HG02884 (cell line): Measurements from ENCODE around the gene PTPN3.

Experiments
- ATAC-seq: cut with Tn5 transposase; IDR thresholded peaks from one replicate; pipeline ENCODE4 v1.9.1; 2021; ENCODE audit warnings: mild to moderate bottlenecking, moderate library complexity; ENCODE audit not compliant: unreplicated experiment

The PTPN3 gene

DNA sequence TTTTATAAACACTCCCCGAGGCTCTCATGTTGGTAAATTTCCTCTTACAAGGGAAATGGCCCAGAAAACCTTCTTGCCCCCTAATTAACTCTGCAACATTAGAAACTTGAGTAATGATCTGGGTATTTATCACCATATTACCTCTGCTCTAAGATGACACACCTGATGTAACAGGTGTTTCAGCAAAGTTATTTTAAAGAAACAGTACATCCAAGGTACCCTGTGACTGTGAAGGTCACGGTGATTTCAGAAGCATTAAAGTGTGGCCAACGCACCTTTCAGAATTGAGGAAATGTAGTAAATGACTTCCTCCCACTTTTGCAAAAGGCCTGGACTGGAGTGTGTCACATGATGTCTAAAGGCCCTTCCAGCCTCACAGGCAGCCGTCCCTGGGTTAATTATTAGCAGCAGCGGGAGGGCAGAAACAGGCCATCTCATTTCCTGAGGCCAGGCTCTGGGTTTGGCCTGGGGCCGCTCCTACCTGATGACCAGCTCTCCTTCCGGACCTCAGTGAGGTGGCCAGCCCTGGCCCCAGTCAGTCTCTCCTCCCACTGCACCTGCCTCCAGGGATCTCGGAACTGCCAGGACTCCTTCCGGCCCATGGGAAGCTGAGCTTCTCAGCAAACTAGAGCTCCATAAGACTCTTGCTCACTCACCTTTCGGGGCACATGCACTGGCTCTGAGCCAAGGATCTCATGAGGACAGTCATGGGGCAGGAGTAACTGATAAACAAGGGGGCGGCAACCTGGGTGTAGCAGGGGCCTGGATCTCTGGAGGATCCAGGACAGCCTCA, 20.7 kb downstream of the PTPN3 start:
- peak; percentile 62 for ATAC-seq

DNA sequence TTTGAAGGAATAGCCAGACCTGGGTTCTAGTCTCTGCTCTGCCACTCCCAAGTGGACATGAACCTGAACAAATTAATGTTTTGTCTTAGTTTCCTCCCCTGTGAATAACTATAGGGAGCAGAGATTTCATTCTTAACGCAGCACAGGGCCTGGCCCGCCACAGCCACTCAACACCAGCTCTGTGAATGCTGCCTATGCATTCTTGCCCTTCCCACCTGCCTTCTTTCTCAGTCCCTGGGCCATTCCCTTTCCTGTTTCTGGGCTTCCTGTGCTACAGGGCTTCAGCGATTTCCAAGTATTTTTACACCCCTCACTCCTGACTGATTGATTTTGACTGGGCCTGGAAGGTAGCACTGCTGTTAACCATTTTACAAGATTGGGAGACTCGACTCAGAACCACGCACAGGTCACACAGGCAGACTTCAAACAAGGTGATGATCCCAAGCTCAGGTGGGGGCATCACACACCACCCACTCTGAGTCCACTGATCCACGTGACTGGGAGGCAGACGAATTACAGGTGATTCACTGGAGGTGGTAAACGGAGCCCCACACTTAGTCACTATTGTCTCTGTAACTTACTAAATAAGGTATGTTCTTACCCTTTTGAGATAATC, 21.4 kb downstream of the PTPN3 start:
- no peak for ATAC-seq

DNA sequence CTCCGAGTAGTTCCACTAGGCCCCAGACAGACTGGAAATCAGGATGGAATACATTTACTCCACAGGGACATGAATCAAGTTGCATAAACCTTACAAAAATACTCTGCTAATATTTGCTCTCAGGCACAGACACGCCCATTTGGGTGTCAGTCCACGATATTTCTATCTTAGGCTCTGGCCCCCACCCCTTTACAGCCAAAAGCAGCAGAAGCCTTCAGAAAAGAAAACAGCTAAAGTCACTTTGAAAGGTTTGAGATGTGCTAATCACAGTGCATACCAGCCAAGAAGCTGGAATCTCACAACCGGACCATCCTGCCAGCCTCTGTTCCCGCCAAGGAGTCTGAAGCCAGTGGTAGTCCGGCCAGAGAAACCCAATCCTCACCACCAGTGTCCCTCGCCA, 22.6 kb downstream of the PTPN3 start:
- no peak for ATAC-seq

DNA sequence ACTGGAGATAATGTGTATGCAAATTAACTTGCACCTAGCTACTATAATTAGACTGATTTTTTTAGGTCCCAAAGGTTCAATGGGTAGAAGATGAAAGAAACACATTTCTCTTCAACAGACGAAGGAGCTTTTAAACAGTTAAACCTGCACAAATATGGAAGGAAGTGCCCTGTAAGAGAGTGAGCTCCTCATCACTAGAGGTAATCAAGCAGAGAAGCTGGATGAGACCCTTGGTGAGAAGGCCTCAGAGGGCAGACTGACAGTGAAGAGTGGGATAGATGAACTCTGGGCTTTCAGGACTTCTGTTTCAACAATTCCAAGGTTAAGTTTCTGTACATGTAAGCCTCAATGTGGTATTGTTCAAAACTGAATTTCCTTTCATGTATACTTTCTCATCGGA, 23.2 kb downstream of the PTPN3 start:
- no peak for ATAC-seq

DNA sequence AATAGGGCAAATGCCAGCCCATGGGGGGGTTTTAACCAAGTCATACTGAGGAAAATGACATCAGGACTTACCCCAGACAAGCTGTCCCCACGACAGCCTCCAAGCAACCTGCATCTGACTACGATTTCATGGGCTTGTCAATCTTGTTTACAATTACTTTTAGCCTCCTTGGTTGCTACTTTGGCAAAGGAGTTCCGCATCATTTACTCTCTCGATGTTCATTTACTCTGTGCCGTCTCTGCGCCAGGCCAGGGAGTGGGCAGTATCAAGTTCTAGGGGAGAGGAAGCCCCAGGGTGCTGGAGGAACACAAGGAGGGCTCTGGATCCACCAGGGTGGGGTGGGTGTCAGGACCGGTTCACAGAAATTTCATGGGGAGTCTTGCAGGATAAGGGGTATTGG, 23.9 kb downstream of the PTPN3 start:
- ATAC-seq = no peak

DNA sequence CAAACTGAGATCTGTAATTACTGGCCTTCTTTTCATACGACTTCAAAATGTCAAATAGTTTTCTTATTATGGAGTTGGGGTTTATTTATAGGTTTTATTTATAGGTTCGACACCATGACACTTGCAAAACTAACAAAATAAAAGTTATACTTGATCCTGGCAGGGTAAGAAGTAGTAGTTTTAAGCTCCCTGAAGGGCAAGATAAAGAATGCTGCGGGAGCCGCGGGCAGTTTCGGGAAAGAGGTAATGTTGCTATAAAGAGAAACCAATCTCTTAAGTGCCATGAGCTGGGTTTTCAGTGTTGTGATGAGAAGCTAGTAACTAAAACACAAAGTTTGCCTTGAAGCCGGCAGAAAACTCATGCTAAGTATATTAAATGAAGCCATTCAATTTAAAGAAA, 24.8 kb downstream of the PTPN3 start:
- ATAC-seq = no peak

DNA sequence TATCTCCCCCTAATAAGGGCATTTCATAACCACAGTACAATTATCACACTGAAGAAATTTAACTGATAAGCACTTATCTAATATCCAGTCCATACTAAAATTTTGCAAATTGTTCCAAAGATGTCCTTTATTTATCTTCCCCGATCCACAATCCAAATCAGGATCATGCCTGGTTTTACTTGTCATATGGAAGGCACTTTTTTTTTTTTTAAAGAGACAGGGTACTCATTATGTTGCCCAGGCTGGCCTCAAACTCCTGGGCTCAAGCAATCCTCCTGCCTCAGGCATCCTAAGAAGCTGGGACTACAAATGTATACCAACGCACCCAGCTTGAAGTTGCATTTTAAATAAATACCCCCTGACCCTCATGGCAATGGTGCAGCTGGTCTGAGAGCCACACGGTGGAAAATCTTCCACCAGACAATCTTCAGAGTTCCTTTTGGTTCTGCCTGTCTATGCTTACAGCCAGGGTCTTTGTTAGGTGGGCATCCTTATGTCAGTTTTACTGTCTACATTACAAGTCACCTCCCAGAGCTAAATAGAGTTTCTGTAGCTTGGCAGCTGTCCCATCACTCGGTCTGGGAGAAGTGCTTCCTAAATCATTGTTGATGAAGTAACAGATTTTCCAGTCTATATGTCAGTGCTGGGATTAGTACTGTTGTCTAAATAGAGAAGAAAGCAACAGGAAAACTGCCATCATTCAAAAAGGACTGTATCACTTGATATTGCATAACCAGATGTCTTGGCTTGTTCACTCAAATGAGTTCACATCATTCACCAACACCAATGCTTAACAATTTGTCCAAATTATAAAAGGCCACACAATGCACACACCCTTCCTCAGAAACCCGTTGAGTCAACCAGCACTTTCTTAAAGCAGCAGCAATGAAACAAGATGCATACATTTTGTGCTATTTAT, 26.4 kb downstream of the PTPN3 start:
- no peak for ATAC-seq

DNA sequence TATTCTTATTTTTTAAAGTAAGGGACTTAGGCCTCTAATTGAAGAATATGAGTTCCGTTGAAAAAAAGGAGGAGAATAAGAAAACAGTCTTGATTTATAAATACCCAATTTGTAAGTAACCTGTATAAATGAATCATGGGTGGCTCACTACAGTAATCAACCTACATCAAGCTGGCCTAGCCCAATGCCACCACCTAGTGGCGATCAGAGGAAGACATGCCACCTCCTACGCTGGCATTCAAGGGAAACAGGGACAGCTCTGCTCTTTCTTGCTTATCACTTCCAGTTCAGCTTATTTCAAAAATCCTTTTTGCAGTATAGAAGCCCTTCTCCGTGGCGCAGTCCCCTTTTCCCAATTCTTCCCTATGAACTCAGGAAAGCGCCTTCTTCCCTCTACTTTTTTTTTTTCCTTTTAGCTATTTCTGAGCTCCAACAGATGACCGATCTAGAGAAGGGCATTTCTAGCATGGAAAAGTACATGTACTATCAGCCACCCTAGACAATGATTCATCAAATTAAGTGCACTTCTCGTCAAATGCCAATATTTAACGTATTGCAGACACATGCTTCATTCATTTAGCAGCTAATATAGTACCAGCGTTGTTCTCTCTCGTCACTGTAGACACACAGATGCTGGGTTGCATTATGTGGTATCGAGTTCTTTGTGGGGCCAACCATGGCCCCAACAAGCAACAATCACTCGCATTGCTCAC, 28.3 kb downstream of the PTPN3 start:
- ATAC-seq = peak; percentile 96

DNA sequence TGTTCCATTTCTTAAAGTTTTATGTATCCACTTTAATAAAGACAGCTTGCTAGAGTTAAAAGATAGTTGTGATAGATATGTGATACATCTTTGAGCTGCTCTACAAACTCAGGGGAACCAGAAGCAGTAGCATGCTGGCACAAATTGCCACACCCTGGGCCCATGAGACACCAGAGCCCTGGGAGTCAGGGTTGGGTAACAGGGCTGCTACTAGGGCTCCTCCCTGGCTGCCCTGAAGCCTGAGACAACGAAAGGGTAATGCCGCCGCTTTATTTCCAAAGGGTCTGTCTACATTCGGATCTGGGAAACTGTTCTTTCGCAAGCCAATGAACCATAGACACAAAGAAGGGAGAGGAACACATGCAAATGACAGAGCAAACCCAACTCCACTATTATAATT, 29.2 kb downstream of the PTPN3 start:
- ATAC-seq = no peak

DNA sequence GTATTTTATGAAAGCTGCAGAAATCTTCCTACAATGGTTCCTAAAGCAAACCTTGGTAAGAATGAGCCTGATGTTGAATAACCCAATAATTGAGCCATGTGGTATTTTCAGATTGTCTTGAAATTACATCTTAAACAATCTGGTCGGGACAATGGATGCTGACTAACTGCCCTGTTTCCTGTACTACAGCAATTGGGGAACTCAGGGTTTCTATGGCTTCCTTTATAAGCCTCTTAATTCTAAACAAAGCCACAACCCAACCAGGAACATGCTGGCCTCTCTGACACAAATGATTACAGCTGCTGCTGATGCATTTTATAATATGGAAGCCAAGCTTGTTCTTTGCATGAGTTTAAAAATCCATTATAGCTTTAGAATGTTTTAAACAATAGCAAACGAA, 30.2 kb downstream of the PTPN3 start:
- no peak for ATAC-seq

DNA sequence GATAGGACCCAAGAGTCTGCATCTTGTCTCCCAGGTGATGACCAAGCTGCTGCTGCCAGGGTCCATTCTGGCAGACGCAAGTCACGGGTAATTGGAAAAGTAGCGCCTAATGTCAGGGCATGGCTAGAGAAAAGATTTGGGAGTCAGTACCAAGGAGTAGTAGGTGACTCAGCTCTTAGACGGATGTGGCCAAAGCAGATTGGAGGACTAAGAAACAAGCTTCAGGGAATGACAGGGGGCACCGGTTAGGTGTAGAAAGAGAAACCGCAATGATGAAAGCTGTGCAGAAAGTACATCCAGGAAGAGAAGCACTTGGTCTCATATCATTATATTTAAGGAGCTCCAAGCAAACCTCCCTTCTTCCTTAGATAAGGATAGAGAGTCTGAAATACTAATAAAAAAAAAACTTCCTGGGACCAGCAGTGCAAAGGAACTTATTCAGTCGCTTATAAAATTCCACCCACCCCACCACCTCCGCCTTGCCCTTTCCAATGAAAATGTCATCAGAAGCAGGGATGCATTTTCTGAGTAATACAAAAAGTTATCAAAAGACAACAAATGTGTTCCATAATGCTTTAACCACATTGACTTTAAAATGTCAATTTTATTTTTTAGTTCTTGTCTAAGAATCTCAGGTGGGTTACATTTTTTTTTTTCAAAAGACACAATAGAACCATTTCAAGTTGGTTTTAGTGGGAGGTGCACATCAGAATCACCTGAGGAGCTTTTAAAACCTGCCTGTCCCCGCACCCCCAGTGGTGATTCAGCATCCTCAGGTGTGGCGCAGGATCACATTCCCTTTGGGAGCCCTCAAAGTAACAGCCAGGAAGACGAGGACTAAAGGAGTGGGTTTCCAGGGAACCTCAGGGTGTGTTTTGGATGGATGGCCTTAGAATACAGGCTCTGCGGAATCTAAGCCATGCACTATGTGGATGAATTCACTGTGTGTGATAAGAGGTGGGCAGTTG, 31.2 kb downstream of the PTPN3 start:
- ATAC-seq = no peak

DNA sequence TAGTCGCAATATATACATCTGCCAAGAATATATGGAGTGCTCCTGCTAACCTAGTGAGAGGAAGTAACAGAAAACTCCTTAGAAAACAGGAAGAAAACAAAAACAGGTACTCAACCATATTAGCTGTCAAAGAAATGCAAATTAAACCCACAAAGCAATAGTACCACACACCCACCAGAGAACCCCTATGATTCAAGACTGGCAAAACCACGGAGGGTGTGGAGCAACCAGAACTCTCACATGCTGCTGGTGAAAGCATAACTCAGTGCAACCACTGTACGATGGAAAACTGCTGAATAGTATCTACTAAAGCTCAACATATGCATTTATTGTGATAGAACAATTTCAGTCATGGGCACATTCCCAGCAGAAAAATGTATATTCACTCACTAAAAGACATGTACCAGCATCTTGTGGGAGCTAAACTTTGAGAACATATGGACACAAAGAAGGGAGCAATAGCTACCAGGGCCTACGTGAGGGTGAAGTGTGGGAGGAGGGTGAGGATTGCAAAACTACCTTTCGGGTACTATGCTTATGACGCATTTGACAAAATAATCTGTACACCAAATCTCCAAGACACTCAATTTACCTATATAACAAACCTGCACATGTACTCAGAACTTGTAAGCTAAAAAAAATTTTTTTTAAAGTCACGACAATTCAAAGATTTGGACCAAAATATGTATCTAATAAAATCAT, 34.0 kb downstream of the PTPN3 start:
- peak; percentile 75 for ATAC-seq

DNA sequence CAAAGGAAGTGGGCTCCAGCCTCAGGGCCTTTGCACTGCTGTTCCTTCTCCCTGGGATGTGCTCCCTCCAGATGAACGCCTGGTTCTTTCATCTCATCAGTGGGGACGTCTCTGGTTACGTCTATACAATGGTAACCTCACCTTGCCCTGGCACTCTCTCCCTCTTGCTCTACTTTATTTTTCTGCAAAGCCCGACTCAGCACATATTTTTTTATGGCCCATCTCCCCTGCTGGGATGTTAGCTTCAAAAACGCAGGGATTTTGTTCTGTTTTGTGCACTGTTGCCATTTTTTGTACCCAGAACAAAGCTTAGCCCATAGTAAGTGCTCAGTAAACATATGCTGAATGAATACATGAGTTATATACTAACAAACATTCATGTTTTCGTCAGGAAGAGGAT, 37.5 kb downstream of the PTPN3 start:
- no peak for ATAC-seq

DNA sequence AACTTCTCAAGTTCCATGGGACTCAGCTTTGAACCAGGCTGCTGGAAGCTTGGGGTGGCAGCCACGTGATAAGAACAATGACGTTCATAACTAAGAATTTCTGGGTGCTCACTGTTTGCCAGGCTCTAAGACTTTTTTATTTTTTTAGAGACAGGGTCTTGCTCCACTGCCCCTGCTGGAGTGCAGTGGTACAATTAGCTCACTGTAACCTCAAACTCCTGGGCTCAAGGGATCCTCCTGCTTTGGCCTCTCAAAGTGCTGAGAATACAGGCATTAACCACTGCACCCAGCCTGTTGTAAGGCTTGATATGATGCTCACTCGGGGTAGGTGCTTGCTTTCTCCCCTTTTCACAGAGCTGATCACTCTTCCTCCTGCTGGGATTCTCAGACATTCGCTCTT, 38.7 kb downstream of the PTPN3 start:
- ATAC-seq = no peak

DNA sequence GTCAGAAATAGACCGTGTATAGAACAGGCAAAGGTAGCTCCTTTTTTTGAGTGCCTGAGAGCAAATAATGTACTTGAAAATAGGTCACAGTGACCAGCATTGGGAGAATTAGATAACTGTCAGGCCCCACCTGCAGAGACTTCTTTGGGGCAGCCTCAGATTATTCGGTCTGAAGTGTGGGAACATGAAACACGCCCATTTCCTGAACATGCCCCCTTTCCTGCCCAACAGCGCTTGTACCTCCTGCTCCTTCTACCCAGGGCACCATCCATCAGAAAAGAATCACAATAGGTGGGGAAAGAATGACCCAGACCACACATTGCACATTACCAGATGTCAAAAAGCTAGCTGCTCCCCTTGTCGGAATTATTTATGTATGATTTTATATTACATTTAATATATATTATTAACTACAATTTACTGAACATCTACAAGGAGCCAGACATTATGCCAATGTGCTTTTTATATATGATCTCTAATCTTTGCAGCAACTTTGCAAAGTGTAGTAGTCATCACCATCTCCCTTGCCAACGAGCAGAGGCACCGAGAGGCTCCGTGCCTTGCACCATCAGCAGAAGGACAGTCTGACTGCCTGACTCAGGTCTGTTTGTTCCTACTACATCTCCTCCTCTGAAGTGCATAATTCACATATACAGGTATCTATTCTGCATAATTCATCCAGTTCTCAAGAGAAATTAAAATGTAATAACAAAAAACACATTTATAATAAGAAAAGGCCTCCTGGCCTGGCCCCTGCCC, 39.5 kb downstream of the PTPN3 start:
- no peak for ATAC-seq

DNA sequence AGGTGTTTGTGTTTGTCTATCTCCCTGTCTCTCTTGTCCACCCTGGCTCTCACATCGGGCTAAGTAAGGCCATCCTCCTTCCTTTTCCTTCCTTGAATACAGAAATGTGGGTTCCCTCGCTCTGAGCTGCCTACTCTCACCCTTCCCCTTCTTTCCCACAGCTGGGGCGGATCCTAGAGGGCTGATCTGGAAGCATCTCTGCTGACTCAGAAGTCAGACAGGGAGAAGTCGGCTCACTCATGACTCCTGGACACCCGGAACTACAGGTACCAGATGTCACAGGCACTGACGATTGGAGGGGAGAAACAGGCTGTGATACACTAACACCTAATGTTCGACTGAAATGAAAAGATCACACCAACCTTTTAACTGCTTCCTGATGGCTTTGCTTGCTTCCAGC, 41.3 kb downstream of the PTPN3 start:
- ATAC-seq = no peak

DNA sequence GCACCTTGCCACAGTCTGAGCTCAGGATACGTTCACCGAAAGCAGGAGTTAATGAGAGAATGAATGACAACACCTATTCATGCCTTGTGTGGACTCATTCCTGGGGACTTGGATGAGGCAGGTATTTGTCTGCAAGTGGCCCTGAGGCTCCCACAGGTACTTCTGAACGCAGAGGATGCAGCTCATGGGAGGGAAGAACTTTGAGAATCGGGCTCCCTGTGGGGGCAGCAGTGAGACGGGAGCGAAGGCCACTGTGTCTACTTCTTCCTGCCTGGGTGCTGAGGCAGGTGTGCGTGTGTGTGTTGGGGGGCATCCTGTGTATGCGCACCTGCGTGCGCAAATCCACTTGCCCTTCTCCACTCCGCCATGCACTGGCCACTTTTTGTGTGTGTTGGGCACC, 42.2 kb downstream of the PTPN3 start:
- no peak for ATAC-seq

DNA sequence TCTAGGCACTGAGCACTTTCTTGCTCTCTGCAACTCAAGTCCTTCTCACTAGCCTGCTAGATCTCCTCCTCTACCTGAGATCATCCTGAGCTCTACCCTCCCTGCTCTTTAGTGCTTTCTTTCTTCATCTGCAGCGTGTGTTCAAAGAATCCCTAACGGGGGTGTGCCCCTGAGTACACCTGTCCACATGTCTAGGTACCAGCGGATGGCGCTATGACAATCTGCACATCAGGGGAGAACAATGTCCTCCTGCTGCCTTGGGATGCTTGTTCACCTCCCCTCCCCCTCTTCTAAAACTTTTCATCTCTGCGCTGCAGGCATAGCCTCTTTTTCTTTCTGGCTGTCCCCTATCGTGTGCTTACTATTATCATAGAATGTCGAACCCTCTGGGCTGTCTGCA, 42.7 kb downstream of the PTPN3 start:
- ATAC-seq = no peak
